ENCODE data around the gene BCAP31.

BCAP31 gene

DNA sequence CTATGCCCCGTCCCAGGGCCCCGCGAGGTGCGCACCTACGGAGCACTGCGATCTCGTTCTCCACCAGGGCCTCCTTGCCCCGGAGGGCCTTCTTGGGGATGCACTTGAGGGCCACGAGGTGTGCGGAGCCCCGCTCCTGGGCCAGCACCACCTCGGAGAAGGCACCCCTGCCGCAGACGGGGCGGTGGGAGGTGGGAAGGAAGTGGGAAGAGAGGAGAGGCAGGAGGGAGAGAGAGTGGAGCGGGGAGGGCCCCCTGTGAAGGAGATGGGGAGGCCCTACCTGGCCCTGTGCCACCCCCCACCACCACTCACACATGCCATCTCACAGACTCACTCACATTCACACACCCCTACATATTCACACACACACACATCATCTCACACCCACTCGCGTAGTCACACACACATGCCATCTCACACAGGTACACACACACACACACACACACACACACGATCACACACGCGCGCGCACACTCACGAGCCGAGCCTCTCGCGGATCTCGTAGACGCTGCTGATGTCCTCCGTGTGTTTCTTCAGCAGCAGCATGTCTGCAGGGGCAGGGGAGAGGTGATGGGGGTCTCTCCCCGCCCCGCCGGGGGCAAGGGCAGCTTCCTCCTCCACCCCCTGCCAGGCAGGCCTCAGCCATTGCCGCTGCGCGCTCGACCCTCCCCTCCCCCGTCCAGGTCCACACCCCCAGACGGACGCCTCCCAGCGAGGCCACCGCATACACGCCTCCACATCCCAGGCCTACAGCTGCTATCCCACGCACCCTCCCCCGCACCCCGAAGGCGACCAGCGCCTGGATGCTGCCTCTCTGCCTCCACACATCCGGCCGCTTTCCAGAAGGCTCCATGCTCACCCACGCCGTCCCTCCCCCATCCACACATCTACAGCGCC lies 51.4 kb downstream of the BCAP31 start:
- no peak for DNase-seq

DNA sequence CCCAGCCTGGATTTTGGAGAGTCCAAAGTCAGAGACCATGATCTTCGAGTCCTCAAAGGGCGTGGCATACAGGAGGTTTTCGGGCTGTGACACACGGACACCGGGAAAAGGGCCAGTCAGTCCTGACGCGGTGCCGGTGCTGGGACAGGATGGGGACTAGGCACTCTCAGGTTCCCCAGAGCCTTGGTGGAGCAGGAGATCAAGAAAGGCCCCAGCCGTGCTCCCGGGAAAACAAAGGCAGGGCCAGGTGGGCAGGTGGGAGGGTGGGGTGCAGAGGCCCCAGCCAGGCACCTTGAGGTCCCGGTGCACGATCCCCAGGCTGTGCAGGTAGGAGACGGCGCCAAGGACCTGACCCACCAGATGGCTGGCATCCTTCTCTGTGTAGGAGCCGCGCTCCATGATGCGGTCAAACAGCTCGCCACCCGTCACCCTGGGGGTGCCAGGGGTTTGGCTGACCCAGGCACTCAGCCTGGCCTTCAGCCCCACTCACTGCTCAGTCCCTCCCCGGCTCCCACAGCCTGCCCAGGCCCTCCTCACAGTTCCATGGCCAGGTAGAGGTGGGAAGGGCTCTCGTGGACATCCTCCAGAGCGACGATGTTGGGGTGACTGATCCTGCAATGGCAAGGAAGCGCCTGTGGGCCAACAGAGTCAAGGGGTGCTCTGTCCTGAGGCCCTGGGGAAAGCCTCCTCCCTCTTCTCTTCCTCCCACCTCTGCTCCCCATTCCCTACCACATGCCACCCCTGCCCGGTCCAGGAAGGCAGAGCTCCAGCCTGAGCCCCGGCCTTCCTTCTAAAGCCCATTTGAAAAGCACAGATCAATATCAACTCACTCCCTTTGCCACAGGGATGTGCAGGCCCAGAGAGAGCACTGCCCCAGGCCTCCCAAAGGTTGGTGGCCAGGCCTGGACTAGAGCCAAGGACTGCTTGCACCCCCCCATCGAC lies 52.3 kb downstream of the BCAP31 start:
- no peak for DNase-seq

DNA sequence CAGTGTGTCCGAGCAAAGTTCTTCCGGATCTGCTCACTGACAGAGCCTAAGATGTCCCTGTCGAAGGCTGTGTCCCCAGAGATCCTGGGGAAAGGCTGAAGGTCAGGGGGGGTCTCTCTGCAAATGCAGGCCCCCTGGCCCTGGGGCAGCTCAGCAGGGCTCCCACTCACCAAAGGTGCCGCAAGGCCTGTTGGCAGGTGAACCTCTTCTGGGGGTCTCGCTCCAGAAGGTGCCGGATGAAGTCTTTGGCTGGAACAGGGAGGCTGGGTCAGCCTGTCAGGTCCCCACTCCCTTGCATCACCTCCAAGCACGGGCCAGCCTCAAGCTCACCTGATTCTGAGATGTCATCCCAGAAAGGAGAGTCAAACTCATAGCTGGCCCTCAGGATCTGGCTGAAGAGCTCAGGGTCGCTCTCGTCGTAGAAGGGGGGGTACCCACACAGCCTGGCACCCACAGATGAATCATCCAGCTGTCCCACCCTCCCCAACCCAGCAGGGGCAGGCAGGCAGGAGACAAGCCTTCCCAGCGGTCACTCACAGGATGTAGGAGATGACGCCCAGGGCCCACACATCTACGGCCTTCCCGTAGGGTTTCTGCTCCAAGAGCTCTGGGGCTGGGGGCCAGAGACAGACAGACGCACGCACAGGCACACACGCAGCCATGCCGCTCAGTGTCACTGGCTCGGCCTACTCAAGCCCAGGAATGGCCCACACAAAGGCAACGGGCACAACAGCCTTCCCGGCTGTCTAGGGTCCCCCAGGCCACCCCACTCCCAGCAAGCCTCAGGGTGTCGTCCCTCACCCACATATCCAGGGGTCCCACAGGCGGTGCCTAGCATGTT lies 53.2 kb downstream of the BCAP31 start:
- DNase-seq = no peak

DNA sequence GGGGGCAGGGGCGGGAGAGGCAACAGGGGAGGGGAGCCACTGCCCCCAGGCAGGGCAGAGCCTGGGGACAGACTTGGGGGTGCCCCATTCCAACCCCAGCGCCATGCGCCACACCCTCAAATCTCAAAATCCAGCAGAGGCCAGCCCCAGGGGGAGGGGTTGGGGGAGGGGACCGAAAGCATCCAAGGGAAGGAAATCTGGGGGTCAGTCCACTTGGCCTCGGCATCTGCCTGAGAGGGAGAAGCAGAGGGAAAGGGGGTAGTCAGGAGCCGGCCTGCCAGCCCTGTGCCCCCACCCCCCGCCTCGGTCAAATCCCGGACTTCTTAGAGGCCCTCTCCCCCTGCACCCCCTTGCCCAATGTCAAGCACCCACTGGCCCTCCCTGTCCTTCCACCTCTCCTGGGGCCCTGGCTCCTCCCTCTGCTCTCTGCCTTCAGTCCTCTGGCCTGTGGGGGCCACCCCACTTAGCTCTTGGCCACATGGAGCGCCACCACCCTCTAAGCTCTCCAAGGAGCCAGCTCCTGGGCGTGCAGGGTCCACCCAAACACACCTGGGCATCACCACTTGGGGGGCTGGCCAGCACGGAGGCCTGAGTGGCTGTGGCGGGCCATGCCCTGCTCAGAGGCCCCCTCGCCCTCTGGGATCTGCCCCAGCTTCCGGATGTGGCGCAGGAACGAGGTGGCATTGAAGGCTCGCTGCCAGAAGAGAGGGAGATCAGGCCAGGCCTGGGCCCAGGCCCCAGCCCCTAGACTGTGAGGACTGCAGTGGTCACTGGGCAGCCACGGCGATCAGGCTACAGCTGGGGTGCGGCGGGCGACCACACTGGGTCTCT lies 54.1 kb downstream of the BCAP31 start:
- DNase-seq = no peak

DNA sequence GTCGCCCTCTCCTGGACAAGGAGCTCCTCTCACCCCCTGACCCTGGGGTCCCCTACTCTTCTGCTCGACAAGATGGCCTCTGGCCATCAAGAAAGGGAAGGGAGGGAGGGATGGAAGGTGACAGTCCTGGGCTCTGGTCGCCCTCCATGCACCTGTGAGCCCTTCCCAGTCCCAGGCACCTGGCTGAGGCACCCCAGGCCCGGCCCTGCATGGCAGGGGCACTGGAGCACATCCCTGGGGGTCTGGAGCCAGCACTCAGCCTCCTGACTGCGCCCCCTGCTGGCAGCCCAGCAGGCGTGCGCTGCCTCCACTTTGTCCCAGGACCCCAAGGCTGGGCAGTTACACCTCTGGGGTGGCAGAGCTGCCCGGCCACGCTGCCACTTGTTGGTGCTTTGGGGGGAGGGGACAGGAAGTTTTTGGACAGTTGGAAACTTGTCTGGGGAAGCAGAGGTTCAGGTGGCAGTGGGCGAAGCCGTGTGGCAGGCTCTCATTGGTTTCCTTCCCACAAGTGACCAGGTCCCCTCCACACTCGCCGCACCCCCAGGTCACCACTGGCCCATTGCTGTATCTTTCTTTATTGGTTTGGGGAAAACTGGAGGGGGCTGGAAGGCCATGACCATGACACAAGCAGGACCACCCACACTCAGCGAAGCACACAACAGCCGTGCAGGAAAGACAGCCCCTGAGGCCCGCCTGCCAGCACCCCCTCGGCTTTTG lies 54.9 kb downstream of the BCAP31 start:
- peak; percentile 47 for DNase-seq

DNA sequence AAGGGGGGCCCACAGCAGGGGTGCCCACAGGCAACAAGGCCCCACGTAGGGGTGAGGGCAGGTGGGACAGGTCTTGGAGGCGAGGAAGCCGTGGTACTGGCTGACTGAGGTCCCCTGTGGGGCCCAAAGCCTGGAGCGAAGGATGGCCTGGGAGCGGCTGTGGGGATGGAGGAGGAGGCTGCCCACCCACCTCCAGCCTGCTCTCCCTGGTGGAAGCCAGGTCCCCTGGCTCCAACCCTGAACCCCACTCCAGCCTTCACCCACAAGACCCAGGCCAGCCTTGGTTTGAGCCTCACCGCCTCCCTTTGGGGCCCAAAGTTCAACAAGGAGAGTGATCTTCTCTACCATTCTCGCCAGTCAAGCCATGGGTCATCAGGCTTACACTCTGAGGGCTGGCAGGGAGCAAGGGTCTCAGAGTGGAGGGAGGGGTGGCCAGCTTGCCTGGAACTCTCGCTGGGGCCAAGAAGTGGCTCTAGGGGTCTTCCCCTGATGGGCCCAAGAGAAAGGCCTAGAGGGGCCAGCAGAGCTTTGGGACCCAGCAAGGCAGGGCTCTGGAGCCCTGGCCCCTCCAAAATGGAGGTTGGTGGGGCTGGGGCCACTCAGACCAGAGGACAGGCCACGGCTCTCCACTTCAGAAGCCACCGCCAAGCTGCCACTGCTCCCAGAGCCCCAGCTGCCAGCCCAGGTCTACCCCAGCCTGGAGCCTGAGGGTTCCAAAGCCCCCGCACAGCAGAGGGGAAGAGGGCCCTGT lies 55.6 kb downstream of the BCAP31 start:
- no peak for DNase-seq

DNA sequence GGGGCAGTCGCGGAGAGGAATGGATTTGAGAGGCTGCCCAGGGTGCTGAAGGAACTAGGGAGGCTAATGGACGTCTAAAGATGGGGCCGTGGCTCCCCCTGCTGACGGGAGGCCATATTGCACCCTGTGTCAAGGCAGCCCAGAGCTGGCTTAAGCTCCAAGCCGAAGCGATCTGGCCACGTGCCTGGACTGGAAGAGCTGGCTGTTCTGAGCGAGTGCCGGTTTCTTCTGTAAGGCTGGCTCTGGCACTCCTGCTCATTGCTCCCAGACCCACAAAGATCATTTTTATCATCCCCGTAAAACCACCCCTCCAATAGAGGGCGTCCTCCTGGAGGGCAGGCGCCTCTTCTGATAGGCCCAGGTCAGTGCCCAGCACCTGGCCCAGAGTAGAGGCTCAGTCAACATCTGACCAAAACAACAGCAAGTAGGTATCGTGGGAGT lies 56.2 kb downstream of the BCAP31 start:
- peak; percentile 75 for DNase-seq

DNA sequence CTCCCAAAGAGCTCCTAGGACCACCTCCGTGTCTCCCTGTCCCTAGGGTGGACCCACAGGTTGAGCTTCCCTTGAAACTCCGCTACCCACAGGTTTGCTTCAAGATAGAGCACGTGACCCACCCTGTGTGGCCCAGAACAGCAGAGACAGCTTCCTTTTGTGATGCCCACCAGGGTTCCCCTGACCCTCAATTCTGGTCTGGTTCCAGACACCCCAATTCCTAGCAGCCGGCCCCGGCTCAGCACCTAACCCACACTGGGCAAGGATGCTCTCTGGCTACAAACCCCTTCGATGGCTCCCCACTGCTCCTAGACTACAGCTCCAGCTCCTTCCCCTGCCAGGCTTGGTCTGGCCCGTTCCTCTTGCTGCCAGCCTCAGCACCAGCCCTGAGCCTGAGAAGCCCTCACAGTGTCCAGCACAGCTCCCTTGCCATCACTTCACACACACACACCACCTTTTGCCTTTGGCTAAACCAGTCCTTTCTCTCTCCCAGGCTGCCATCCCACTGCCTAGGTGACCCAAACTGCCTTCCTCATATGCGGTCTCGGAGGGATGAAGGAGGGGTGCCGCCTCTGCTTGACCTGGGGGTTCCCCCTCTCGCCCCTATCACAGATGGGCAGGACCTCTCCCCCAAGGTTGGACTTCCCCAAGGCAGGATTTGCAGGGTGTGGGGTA lies 56.8 kb downstream of the BCAP31 start:
- DNase-seq = no peak

DNA sequence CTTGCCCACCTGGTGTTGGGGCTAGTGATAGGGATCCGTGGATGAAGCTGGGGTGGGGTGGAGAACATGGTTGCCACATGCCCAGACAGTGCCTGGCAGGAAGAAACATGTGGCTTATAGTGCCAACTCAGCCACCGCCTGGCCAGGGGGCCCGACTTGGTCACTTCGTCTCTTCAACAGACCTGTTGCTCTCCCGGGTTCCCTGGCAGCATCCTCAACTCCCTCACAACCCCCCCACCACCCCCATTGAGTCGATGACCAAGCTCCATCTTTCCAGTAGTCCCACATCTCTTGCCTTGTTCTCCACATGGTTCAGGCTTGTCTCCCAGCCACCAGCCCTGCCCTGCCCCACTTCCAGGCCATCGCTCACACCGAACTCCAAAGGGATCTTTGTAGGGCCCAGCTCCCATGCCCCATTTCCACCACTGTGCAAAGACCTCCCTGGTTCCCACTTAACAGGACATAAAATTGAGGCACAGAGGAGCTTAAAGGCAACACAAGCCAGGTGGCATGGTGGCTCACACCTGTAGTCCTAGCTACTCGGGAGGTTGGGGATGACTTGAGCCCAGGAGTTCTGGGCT lies 58.4 kb downstream of the BCAP31 start:
- DNase-seq = no peak

DNA sequence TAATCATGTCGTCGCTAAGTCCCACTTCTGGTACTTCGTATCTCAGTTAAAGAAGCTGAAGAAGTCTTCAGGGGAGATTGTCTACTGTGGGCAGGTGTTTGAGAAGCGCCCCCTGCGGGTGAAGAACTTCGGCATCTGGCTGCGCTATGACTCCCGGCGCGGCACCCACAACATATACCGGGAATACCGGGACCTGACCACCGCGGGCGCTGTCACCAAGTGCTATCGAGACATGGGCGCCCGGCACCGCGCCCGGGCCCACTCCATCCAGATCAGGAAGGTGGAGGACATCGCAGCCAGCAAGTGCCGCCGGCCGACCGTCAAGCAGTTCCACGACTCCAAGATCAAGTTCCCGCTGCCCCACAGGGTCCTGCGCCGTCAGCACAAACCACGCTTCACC lies 61.9 kb downstream of the BCAP31 start:
- DNase-seq = peak; percentile 63

DNA sequence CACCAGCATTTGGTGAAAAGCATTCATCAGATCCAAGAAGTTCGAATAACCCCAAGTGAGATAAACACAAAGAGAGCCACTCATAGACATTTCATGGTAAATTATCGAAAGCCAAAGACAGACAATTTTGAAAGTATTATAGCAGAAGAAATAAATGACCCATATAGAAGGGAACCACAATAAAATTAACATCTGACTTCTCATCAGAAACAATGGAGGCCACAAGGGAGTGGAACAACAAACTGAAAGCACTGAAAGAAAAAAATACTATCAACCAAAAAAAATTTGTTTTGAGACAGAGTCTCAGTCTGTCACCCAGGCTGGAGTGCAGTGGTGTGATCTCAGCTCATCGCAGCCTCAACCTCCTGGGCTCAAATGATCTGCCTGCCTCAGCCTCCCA lies 64.9 kb downstream of the BCAP31 start:
- no peak for DNase-seq

DNA sequence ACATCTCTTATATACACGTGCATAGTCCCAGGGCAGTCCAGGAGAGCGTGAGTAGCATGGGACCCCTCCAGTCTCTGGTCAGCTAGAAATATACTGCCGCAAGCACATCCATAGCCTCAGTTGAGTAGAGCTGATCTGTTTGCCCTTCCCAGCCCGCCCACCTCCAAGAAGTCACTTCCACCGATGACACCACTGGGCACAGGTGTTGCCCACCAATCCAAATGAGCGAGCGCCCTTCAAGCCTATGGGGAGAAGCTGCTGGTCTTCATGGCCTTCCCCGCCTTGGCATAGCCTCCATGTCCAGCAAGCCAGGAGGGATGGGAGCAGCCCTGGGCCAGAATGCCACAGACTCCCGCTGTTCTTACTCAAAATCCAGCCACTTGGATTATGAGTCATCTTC lies 67.0 kb downstream of the BCAP31 start:
- DNase-seq = no peak

DNA sequence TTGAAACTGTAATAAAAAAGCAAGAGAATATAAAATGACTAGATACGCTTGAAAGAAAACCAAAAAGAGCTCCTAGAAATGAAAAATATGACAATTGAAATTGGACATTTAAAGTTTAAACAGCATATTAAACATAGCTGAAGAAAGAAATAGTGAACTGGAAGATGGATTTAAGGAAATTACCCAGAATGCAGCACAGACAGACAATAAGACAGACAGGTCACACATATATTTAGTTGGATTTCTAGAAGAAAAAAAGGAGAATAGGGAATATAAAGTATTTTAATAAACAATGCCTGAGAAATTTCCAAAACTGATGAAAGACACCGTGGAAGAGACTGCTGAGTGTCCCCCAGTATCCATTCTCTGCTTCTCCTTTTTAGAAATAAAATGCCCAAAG lies 70.6 kb downstream of the BCAP31 start:
- DNase-seq = no peak

DNA sequence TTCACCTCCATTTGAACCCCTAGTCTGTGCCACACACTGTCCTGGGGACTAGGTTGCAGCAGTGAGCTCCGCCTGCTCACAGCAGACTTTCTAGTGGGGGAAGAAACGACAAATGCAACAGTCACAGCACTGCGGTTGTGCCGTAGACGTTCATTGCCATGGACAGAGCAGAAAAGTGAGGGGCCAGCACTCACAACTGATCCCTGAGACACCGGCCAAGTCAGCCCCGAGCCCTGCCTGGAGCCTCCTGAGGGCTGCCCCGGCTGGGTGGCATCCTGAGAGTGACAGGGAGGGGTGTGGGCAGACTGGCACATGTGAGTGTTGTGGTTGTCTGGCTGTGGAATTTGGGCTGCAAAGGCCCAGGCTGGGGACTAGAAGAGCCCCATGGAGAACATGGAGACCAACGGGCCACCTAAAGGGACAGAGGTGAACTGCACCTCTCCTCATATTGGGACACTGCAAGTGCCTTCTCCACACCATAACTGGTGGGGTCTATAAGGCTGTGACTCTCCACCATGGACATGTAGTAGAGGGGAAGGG lies 72.6 kb downstream of the BCAP31 start:
- DNase-seq = no peak

DNA sequence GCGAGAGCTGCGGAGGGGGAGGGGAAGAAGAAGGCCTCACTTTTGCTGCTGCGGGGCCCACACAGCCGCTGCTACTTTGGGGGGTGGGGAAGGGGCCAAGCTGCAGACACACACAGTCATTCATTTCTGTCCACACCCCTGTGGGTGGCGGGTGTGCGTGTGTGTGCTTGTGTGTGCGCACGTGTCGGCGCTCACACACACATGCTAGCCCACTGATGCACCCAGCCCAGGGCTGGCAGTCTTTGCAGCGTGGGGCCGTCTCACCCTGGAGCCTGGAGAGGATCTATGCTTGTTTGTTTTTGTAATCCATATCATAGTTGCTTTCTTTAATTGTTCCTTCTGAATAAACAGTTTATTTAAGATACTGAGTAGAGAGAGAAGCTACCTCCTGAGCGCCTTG lies 73.2 kb downstream of the BCAP31 start:
- no peak for DNase-seq

All from stimulated activated CD4-positive, alpha-beta T cell treated with anti-CD3 and anti-CD28 coated beads, Interleukin-12 subunit alpha, Interleukin-12 subunit beta, amount 100 ng/mL, for 4 hours (primary cell).